HG02840 (cell line): Measurements from ENCODE around the gene ABTB2.

Experiments
- ATAC-seq: cut with Tn5 transposase; IDR thresholded peaks from one replicate; pipeline ENCODE4 v1.9.1; 2021; ENCODE audit warnings: mild to moderate bottlenecking, moderate library complexity, moderate number of reproducible peaks; ENCODE audit not compliant: unreplicated experiment, low FRiP score

The ABTB2 gene

GRCh38 chr11:34134765-34135164 is 223.0 kb downstream of the ABTB2 start:
- no peak for ATAC-seq

- no peak for ATAC-seq
Observed at GRCh38 chr11:34132261-34132965, 225.4 kb downstream of the ABTB2 start.

- no peak for ATAC-seq
Observed at GRCh38 chr11:34128824-34129223, 229.0 kb downstream of the ABTB2 start.

GRCh38 chr11:34126959-34127848 is 230.6 kb downstream of the ABTB2 start:
- no peak for ATAC-seq

DNA sequence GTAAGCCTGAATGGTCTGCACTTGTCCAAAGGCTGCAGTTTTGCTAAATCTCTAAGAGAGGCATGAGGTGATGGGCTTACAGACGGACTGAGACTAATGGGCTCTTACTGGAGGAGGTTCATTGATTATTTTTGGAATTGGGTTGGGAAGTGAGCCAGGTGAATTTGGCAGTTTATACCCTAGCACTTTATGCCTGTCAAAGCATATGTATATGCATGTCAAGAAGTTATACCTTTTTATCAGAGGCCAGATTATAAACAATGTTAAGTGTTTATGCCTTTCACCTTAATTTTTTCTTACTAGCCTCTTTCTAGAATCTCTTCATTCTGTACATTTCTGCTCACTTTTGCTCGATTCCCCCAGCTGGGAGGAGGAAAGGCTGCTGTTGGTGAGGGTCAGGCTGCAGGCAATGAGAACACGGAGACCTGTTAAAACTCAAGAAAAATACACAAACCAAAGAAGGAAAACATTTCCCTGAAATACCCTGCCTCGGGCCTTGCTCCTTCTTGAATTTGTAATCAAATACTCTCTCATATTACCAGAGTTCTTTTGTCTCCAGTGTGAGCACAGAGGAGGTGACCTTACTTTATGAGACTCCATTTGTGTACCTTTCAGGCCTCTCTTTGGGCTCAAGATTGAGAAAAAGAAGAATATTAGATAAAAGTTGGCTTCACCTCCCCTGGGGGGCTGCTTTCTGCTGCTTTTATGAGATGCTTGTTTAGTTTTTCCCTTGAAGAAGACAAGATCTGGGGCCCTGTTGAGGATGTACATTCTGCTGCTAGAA is 232.7 kb downstream of the ABTB2 start:
- ATAC-seq = no peak

GRCh38 chr11:34120651-34121050 is 237.2 kb downstream of the ABTB2 start:
- no peak for ATAC-seq

DNA sequence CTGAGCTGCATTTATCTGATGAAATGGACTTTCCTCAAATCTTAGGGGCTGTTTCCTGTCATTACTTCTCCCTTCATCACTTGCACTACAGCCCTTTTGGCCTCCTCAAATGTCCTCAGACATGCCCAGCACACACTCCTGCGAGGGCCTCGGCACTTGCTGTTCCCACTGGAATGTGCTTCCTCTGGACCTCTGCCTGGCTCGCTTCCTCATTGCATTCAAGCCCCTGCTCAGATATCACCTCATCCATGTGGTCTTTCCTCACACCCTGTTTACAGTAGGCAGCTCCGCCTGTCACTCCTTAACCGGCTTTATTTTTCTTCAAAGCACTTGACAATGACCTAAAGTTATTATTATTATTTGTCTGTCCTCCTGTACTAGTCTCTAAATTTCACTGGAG is 243.3 kb downstream of the ABTB2 start:
- ATAC-seq = no peak

DNA sequence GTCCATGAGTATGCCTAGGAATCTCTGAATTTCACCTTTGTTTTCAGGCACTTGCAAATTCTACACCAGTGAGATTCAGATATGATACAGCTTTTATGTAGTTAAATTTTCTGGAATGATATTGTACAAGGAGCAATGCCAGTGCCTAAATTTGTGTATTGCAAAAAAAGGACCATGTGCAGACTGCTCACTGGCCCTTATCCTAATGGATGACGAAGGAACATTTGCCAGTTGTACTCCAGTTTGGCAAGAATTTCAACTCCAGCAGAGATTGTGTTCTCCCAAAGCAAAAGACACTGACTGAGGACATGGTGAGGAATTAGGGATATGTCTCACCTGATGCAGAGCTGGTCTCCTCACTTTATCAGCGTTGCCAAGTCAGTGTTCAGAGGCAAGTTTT is 243.8 kb downstream of the ABTB2 start:
- ATAC-seq = no peak

DNA sequence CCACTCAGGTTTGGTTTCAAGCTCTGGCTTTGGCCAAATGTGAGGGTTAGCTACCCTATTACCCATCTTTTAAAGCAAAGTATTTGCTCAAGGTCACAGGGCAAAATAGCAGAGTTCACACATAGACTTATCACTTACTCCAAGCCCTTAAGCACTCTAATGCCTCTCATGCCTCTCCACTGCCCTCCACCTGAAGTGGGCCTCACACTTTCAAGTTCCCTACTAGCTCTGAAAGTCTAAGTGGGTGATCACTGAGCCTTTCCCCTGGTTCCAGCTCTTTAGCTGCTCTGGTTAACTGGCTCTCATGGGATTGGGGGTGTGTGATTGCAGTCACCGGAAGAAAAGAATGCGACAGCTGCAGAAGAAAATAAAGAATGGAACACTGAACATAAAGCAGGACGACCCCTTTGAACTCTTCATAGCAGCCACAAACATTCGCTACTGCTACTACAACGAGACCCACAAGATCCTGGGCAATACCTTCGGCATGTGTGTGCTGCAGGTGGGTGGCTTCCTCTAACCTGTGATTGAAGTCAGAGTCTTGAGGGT is 246.0 kb downstream of the ABTB2 start:
- ATAC-seq = no peak

- no peak for ATAC-seq
Observed at GRCh38 chr11:34105957-34106504, 251.8 kb downstream of the ABTB2 start.

DNA sequence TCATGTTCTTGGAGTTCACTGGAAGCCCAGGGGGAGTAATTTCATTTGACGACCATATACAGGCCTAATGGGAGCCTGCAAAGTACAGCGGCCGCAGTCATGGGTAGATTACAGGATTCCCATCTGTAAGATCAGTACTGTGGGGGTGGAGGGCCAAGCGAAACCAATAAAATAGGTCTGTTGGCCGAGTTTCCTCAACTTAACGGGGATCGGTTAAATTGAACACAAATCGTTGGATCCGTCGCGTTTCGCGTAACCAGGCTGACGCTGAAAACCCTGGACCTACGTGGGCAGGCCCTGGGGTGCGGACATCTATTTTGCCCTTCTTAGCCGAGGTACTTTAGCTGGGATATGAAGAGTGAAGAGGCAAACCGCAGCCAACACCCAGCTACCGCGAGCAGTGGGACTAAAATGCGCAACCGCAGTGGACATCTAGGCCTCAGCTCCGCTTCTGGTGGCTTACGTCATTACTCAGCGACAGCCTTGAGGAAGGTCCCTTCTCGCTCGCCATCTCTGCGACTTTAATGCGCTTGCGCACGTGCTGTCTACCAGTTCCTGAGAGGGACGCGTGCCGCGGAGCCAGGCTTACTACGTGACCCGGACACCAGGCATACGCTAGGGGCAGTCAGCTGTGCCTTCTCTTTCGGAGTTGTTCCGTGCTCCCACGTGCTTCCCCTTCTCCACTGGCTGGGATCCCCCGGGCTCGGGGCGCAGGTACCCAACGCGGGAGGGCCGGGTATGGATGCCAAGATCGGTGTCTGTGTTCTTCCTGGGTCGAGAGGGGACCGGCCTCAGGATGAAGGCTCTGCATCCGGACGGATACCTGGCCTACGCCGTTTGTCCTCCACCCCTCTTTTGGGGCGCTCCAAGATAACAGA is 252.5 kb downstream of the ABTB2 start, which contains the start of gene NAT10:
TSS of gene NAT10 (plus strand) at position 551 of the 878 bp plus-strand sequence. CDS start 2,597 bp downstream, outside the sequence.
- ATAC-seq = peak; percentile 94

GRCh38 chr11:34104680-34105078 is 253.1 kb downstream of the ABTB2 start:
- no peak for ATAC-seq
